Mucosa of stomach (tissue), 1 donor: ENCODE results near the gene CASTOR1.

Source experiments
- H3K27me3 ChIP-seq: one replicate; pipeline ENCODE4 v1.7.0; 2013; ENCODE audit warnings: mild to moderate bottlenecking, low read length; ENCODE audit not compliant: control insufficient read depth, insufficient read depth
- H3K36me3 ChIP-seq: one replicate; pipeline ENCODE4 v1.7.0; 2013; ENCODE audit warnings: low read length; ENCODE audit not compliant: control insufficient read depth, insufficient read depth
- H3K4me1 ChIP-seq: one replicate; pipeline ENCODE4 v1.7.0; 2013; ENCODE audit warnings: mild to moderate bottlenecking, low read length; ENCODE audit not compliant: control insufficient read depth, insufficient read depth
- H3K4me3 ChIP-seq: one replicate; pipeline ENCODE4 v1.7.0; 2013; ENCODE audit warnings: low read length
- H3K9ac ChIP-seq: one replicate; pipeline ENCODE4 v1.7.0; 2013; ENCODE audit warnings: mild to moderate bottlenecking, low read length, moderate library complexity
- H3K9me3 ChIP-seq: one replicate; pipeline ENCODE4 v1.7.0; 2013; ENCODE audit warnings: mild to moderate bottlenecking, low read length, moderate library complexity; ENCODE audit not compliant: control insufficient read depth
- donor health status: Pancreatic carcinoma.

CASTOR1 gene

GRCh38 chr22:30327864-30328345 is 38.6 kb upstream of the CASTOR1 start:
- peaks cover under 1% of the 10 kb centered on the region for H3K36me3 ChIP-seq
- no peaks in the 10 kb centered on the region for H3K9me3 ChIP-seq
- no peak overlapping the region for H3K4me3 ChIP-seq
- no peaks in the 10 kb centered on the region for H3K27me3 ChIP-seq
- peaks cover 27% of the 10 kb centered on the region for H3K4me1 ChIP-seq
- H3K9ac ChIP-seq: peak overlapping the region; percentile 74

GRCh38 chr22:30326706-30327362 is 37.5 kb upstream of the CASTOR1 start, which contains the start of gene TBC1D10A:
TSS of gene TBC1D10A (minus strand) at chr22:30326941. CDS start at chr22:30326881, 60 bp downstream.
- Histone ChIP-seq H3K4me1 (peaks cover 27% of the 10 kb centered on the region), H3K4me3 (peak within 1 kb of the TSS; percentile 92)

GRCh38 chr22:30326255-30326705 is 37.0 kb upstream of the CASTOR1 start:
- Histone ChIP-seq H3K9me3 (no peaks in the 10 kb centered on the region), H3K36me3 (no peaks in the 10 kb centered on the region), H3K4me3 (peak overlapping the region; percentile 92), H3K9ac (peak overlapping the region; percentile 84), H3K4me1 (peaks cover 27% of the 10 kb centered on the region), H3K27me3 (no peaks in the 10 kb centered on the region)

More at GRCh38 chr22:30326706-30327362, 37.5 kb upstream of the CASTOR1 start, which contains the start of gene TBC1D10A:
- H3K9me3 ChIP-seq: no peaks in the 10 kb centered on the region
- H3K9ac ChIP-seq: peak within 1 kb of the TSS; percentile 84
- no peaks in the 10 kb centered on the region for H3K36me3 ChIP-seq
- H3K27me3 ChIP-seq: no peaks in the 10 kb centered on the region

- peaks cover 27% of the 10 kb centered on the region for H3K4me1 ChIP-seq
- H3K27me3 ChIP-seq: no peaks in the 10 kb centered on the region
- H3K9me3 ChIP-seq: no peaks in the 10 kb centered on the region
- peak overlapping the region; percentile 84 for H3K9ac ChIP-seq
- H3K4me3 ChIP-seq: peak overlapping the region; percentile 92
- peaks cover 3% of the 10 kb centered on the region for H3K36me3 ChIP-seq
Observed at GRCh38 chr22:30325724-30326254, 36.5 kb upstream of the CASTOR1 start.

- Histone ChIP-seq H3K9ac (peak overlapping the region; percentile 84), H3K27me3 (no peaks in the 10 kb centered on the region), H3K4me1 (peaks cover 27% of the 10 kb centered on the region), H3K36me3 (peaks cover 8% of the 10 kb centered on the region), H3K9me3 (no peaks in the 10 kb centered on the region), H3K4me3 (peak overlapping the region; percentile 92)
Observed at GRCh38 chr22:30325065-30325720, 35.9 kb upstream of the CASTOR1 start.

DNA sequence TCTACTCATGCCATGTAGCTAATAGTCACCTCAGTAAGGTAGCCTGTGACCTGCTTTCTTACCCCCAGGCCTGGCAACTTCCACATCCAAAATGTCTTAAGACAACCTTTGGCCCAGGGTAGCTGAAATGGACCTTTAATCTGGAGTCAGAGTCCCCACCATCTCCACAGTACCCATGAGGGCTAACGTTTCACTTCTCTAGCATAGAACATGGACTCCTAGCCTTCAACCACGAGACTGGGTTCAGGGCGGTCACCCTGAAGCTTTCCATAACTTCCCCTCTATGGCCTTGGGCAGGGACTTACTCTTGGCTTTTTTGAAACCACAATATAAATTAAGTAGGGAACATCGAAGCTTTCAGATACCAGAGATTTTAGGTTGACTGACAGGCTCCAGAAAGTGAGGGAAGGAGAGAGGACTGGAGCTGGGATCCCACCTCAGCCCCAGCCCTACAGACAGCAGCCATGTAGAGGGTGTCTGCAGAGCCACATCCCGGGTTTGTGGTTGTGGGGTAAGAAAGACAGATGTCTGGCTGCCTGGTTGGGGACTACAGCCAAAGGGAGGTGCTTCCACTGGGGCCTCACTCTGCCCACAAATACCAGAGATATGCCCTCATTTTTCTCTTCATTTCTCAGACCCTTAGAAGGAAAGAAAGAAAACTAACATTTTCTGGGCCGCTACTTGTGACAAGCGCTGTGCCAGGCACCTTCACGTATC is 34.9 kb upstream of the CASTOR1 start:
- H3K9me3 ChIP-seq: no peaks in the 10 kb centered on the region
- H3K4me3 ChIP-seq: no peak overlapping the region
- no peaks in the 10 kb centered on the region for H3K27me3 ChIP-seq
- H3K9ac ChIP-seq: peak overlapping the region; percentile 84
- H3K36me3 ChIP-seq: peaks cover 8% of the 10 kb centered on the region
- peaks cover 27% of the 10 kb centered on the region for H3K4me1 ChIP-seq

- Histone ChIP-seq H3K36me3 (peaks cover 8% of the 10 kb centered on the region), H3K9ac (no peak overlapping the region), H3K4me3 (no peak overlapping the region), H3K9me3 (no peaks in the 10 kb centered on the region), H3K4me1 (peaks cover 29% of the 10 kb centered on the region), H3K27me3 (no peaks in the 10 kb centered on the region)
Observed at GRCh38 chr22:30323246-30323645, 33.9 kb upstream of the CASTOR1 start.

GRCh38 chr22:30321461-30321860 is 32.2 kb upstream of the CASTOR1 start:
- H3K27me3 ChIP-seq: no peaks in the 10 kb centered on the region
- no peak overlapping the region for H3K9ac ChIP-seq
- peaks cover 8% of the 10 kb centered on the region for H3K36me3 ChIP-seq
- H3K4me1 ChIP-seq: peaks cover 25% of the 10 kb centered on the region
- no peak overlapping the region for H3K4me3 ChIP-seq
- no peaks in the 10 kb centered on the region for H3K9me3 ChIP-seq

- Histone ChIP-seq H3K9me3 (no peaks in the 10 kb centered on the region), H3K4me1 (peaks cover 20% of the 10 kb centered on the region), H3K9ac (no peak overlapping the region), H3K36me3 (peaks cover 8% of the 10 kb centered on the region), H3K4me3 (no peak overlapping the region), H3K27me3 (no peaks in the 10 kb centered on the region)
Observed at GRCh38 chr22:30320021-30320556, 30.8 kb upstream of the CASTOR1 start.

- no peak overlapping the region for H3K9ac ChIP-seq
- H3K9me3 ChIP-seq: no peaks in the 10 kb centered on the region
- peaks cover 8% of the 10 kb centered on the region for H3K36me3 ChIP-seq
- no peaks in the 10 kb centered on the region for H3K27me3 ChIP-seq
- peaks cover 20% of the 10 kb centered on the region for H3K4me1 ChIP-seq
- H3K4me3 ChIP-seq: no peak overlapping the region
Observed at GRCh38 chr22:30318799-30319419, 29.6 kb upstream of the CASTOR1 start.

DNA sequence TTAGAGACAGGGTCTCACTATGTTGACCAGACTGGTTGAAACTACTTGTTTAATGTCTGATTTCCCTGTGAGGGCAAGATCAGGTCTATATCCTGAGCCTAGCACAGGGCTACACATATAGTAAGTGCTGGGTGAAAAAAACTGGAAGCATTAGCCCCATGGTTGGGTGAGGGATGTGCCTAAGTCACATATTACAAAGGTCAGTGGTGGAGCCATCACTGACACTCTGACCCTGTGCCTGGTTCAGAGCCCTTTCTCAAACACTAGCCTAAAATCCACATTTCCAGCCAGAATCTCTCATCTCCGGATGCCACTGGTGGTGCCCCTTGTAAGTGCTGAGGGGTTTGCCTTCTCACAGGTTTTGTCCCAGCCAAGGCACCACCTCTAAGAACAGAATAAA is 28.5 kb upstream of the CASTOR1 start:
- no peaks in the 10 kb centered on the region for H3K27me3 ChIP-seq
- H3K36me3 ChIP-seq: peaks cover 8% of the 10 kb centered on the region
- H3K9me3 ChIP-seq: no peaks in the 10 kb centered on the region
- no peak overlapping the region for H3K9ac ChIP-seq
- H3K4me3 ChIP-seq: no peak overlapping the region
- peaks cover 26% of the 10 kb centered on the region for H3K4me1 ChIP-seq
